Measurements from ENCODE around the gene SPIRE2.

- no peak for TF ChIP-seq CTCF (IDR thresholded peaks at IDR 0.05; ENCODE audit: borderline replicate concordance, extremely low read depth, low read length, poor library complexity, severe bottlenecking)
- TF ChIP-seq EZH2 (IDR thresholded peaks at IDR 0.05; ENCODE audit: borderline replicate concordance, low read depth, low read length, severe bottlenecking): no peak
Observed at GRCh38 chr16:89787365-89787805, 40.9 kb upstream of the SPIRE2 start.
